NCI-H1105 (cell line): Measurements from ENCODE around the gene PTTG2.

Source experiments
- DNase-seq: peaks from one replicate; lab custom pipeline; 2025; lab: John Stamatoyannopoulos, UW

PTTG2 gene

DNA sequence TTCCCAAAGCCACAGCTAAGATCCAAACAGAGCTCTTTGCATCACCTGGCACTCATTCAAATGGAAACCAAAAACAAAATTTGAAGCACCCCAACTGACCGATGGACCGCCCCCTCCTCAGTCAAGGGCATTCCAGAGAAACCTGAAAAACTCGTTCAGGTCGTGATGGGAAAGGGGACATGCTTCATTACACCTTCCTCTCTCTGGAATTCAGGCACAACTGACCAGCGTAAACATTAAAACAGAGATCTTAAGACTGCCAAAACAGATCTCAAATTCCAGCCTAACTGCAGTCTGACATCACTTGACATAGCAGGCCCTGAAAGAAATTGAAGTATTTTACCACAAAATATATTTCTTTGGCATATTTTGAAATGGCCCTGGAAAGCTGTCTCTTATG lies 28.5 kb downstream of the PTTG2 start:
- no peak for DNase-seq

DNA sequence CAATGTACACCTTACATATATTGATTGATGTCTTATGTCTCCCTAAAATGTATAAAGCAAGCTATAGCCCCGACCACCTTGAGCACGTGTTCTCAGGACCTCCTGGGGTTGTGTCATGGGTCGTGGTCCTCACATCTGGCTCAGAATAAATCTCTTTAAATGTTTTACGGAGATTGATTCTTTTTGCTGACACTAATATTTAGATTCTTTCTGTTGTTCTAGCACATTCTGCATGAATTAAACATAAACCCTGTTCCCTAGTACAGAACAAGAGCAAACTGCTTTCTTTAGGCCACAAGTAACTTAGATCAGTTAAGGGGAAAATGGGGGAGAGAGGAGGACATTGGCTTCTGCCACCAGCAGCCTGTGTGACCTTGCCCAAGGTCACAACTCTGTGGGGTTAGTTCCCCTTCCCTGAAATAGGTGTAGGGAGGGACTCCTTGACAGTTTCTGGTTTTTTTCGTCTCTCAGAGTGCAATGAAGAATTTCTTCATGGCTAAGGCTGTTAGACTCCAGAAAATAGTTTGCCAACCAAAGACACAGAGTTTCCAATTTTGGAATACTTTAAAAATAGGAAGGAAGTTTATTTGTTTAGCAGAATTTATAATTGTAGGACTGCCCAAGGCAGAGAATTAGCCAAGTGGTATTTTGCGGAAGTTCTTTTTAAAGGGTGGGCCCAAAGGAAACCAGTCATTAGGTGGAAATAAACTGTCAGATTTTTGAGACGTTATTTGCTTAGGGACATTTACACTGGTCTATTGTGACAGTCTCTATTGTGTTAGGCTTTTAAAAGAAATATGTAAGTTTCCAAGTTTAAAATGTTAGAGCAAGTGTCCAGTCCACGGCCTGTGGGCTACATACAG lies 29.4 kb downstream of the PTTG2 start:
- no peak for DNase-seq

DNA sequence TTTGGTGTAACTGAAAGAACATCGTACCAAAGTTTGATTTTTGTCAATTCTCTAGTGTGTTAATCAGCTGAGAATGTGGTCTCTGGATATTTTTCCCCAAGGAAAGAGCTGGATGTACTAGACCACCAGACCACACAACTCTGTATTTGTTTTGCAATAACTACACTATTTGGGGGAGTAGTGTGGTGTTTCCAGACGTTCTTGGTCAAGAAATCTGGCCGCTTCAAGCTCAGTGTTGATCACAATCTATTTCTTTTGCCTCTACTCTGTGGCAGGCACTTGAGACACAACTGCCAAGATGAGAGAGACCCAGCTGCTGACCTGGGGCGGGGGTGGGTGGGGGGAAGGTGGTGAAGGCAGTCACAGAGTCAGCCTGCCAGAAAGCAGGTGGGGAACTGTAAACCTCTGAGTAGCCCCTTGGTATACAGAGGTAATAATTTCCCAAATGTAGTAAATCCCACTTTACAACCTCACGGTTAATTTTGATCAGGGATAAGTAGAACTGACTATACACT lies 30.6 kb downstream of the PTTG2 start:
- no peak for DNase-seq

DNA sequence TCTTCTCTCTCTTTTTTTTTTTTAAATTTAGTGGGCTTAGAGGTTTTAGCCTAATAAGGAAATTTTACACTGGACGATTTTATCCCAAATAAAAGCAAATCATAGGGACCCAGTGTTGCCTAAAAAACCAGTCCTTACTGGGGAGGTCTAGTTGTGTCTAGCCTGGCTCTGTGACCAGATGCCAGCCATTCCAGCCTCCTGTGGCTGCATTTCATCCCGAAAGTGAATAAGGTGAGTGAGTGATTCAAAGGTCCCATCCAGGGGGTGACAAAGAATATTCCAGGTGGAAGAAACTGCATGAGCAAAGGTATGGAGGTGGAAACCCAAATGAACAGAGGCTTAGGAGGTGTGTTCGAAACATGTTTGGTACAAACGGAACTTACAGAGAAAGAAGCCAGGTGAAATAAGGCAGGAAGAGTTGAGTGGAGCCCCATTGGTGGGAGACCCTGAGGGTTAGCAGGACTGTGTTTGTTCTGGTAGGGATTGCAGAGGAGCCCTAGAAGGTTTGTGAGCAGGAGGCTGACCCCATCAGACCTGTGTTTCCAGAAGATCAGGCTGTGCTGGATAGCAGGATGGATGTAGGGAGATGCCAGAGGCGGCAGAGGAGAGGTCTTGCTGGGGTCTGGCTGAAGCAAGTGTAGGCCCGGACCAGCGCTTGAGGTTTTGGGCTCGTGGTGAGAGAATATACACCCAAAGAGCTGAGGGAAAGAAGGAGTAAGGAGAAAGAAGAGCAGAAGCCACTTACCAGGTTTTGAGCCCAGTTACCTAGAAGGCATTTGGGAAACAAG lies 31.6 kb downstream of the PTTG2 start:
- no peak for DNase-seq

DNA sequence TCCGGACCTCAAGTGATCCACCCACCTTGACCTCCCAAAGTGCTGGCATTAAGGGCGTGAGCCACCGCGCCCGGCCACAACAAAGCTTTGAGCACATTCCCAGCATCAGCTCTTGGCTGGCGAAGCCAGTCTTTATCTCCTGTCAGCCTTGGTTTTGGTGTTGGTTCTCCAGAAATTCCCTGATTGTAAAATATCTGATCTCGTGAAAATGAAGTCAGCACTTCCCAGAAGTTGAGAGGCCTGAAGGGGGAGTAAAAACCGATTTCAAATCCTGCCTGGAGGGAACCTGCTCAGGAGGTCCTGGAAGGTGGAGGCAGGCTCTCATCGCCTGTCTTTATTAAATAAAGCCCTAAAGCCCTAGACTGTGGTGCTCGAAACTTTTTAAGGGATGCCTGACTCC lies 33.6 kb downstream of the PTTG2 start:
- DNase-seq: no peak

DNA sequence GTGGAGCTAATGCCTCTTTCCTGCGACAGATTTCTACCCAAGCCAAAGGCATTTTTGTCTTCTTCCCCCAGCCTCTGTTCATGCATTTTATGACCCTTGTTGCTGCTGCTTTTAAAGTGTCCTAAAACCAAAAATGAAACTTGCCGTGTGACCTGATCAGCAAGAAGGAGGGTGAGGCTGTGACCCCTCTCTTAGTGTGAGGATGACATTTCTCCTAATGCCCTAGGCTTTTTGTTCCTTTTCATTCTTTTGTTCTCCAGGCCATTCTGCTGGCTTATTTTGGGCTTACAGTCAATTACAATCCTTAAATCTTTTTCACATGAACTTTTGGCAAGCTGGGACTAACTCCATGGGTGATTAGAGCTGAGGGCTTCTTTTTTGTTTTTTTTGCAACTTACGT lies 34.4 kb downstream of the PTTG2 start:
- no peak for DNase-seq

DNA sequence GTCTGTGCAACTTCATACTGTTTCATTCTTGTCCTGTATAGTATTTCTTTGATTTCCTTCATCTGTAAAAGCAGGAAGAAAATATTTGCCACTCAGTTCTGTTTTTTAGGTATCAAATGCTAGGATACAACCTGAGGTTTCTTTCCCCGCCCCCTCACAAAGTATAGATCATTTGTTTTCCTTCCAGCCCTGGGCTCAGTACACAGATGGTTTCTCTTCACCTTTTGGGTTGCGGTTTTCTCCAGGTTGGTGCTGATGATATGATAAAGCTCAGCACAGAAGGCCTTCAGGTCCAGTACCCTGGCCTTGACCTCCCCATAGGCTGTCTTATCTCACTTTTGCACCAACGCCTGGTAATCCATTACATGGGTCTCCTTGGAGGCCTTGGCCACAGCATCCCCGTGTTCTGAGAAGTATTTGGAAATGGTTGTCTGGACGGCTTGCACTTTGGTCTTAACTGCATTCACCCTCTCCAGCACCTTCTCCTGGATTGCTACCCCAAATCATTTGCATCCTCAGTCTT lies 35.2 kb downstream of the PTTG2 start:
- no peak for DNase-seq

DNA sequence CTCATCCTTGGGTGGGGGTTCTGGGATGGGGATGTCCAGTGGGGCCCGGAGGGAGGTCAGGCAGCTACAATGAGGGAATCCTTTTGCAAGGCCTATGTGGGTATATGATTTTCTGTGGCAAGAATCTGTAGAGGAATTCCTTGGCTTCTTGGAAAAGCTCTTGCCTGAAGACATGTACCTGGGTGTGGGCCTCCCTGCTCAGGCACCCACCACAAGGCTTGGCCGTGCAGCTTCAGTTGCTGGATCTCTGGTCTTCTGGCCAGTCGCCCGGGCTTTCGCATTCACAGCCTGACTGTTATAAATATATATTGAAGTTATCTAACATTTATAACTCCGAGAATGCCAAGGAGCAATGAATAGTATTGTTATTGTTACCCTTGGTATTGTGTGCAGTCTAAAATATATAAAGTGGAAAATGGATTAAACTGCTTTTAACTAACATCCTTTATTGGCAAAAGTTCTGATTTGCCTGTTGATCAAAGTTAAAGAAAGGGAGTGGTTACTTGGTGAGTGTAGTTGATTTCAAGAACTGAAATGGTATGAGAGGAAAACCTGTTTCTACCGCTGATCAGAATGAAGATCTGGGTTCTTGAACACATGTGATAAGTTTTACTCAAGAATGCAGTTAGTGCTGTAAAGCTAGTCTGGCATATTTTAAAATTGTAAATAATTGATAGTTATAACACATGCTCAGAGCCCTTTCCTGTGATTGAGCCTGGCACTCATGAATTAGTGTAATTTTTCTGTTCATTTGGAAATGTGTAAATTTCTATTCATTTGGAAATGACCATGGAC lies 36.0 kb downstream of the PTTG2 start:
- DNase-seq: no peak

DNA sequence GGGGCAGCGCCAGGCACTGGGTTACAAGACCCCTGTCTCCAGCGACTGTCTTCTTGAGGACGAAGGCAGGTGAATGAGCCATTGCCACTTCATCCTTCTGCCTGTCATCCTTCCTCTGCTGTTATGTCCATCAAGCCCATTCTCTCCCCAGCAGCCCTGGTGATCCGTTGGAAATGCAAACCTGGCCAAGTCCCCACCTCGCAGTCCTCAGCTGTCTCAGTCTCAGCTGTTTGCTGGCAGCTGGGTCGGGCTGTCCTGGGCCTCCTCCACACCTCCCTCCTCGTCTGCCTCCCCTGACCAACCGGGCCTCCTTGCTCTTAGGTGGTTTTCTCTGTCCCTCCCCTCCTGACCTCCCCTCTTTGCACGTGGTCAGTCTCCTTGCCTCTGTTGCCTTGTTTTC lies 38.0 kb downstream of the PTTG2 start:
- no peak for DNase-seq

DNA sequence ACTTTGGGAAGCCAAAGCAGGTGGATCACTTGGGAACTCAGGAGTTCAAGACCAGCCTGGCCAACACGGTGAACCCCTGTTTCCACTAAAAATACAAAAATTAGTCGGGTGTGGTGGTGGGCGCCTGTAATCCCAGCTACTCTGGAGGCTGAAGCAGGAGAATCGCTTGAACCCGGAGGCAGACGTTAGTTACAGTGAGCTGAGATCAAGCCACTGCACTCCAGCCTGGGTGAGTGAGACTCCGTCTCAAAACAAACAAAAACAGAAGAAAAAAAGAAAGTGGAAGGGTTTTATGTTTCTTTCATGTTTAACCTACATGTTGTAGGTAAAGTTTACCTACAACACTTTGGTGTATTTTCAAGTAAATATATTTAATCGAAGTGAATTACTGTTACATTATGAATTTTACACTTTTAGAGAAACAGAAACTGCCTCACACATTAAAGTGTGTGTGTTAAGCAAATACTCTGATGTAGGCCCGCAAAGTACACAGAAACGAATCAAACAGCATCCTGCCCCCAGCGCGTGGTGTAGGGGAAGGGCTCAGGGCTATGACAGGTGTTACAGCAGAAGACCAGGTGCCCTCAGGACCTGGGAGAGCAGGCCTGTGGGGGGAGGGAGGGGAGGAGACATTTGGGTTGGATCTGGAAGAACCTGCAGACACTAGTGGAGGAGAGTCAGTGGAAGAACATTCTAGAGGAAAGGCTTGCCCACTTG lies 39.0 kb downstream of the PTTG2 start:
- DNase-seq: no peak

DNA sequence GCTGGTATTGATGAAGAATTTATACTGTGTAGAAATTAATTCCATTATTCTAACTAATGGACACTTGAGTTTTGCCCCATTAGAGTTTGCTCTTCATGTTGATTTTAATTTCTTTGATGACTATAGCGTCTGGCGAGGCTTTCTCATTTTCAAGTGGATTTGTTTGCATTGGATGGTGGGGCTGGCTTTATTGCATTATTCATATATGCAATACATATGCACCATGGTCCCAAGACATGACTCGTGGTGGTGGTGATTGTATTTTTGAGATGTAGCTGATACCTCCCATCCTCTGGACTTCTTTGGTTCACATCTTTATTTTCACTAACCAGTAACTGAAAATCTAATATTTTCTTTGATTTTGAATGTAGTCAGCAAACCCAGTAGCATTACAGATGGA lies 39.8 kb downstream of the PTTG2 start:
- DNase-seq: no peak

DNA sequence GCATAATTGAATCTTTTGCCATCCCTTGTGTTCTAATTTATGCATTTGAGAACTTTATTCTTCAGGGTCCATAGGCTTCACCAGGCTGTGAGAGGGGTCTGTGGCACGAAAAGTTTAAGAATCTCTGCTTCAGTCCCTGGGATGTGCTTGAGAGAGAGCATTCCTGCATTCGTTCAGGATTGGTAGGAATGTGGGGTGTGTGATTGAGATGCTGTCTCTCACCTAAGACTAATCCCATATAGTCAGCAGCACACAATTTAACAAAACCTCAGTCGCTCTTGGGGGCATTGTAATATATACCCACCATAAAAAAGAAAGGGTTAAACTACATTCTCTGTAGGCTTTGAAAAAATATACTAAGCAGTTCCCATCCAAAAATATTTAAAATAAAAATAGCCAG lies 41.7 kb downstream of the PTTG2 start:
- no peak for DNase-seq

DNA sequence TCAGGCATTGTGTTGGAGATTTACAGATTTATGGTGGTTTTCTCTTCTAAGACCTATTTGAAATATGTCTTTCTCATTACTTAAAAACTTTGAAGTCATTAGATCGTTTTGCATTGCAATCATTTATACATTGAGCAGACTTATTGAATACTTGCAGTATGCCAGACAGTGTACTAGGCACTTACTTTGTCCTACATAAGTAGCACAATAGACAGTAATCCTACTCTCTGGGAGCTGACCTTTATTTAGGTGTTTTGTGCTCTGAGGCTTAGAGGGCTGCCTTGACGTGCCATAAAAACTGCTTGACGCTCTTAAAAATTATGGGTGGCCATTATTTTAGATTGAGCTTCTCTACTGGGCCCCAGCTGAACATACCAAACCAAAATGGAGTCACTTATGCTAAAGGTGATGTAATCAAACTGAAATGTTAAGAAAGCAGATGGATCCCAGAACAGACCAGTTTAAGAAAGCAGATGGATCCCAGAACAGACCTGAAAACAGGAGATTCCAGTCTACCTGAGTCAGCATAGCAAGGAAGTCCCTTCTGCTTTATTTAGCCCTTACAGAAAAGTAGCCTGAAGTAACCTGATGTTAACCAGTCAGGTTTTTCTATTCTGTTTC lies 42.4 kb downstream of the PTTG2 start:
- no peak for DNase-seq

DNA sequence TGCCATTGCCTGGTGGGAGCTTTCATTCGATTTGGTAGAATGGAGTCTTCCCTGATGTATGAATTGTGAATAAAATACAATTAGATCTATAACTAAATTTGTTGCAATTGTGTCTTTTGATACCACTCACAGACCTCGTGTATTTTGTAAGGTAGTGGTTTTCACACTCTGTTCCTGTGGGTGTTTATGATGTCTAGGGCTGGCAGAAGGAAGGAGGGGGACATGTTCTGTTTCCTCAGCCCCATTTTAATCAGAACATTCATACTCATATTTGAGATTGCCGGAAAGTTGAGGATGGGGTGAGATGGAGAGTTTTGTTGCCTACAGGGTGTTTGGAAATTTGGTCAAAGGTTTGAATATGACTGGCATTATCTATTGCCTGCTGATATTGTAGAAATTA lies 42.9 kb downstream of the PTTG2 start:
- DNase-seq: no peak

DNA sequence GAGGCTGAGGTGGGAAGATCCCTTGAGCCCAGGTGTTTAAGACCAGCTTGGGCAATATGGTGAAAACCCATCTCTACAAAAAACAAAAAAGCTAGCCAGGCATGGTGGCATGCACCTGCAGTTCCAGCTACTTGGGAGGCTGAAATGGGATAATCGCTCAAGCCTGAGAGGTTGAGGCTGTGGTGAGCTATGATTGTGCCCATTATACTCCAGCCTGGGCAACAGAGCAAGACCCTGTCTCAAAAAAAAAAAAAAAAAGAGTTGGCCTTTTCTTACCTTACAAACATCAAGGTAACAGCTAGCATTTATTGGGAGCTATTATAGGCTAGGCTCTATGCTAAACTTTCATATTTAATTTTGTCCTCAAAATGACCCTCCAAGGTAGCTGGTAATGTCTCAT lies 43.4 kb downstream of the PTTG2 start:
- DNase-seq: no peak

DNA sequence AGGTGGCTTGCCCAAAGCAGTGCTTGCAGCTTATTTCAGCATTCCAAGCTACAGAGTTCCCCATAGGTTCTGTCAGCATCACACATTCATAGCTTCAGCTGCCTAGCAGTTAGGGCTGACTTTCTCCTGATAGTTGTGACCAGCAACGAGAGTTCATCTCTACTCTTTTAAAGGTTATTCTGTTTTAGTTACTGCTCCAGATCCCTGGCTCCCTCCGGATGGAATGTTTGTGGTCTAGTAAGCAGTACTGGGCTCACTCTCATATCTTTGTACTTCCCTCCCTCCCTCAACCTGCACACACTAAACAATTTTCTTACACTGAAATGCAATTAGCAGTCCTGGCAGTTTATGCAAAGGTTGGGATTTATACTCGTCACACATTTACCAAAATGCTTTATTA lies 43.9 kb downstream of the PTTG2 start:
- no peak for DNase-seq

DNA sequence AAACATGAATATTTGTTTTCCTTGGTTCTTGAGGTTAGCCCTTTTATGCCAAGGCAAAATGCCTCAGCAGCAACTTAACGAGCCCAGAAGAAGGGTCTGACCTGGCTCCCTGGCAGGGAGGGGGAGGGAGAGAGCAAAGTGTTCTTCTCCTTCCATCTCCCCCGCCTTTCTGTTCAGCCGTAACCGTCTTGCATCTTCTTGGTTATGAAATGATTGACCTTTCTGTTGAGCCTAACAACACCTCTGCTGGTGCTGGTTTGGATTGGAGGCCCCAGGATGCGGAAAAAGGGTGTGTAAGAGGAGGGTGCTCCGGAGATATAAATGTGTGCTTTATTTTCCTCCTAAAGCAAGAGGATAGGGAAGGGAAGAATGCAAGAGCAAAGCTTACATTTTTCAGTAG lies 44.7 kb downstream of the PTTG2 start:
- no peak for DNase-seq

DNA sequence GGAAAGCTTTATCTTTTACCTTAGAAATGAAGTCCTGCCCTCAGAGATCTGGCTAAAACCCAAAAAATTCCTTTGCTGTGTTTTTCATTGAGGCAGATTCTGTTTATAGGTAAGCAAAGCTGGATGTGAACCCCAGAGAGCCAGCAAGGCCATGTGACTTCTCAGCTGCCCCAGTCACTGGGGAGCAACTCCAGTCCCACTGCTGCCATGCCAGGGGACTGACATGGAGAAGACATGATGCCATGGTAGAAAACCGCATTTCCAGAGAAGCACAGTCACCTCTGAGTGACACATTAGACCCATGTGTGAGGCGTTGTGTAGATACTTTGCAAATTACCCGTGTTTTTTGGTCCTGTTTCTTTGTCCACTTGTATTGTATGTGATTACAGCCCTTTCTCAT lies 45.4 kb downstream of the PTTG2 start:
- DNase-seq: no peak

DNA sequence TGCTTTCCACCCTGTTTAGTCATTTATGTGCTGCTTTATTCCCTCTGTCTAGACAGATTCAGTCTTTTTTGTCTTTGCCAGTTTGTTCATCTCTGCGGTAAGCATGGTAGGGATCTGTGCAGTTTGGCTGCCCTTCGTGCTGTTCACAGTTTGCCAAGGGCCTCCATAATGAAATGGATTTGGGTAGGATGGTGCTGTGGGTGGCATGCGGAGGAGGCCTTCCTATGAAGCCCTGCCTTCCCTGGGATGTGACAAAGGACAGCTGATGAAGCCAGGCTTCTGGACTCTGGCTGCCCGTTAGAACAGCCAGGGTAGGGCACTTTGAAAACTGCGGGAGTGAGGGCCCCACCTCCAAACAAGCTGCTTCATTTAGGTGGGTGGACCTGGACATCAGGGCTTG lies 47.4 kb downstream of the PTTG2 start:
- no peak for DNase-seq

DNA sequence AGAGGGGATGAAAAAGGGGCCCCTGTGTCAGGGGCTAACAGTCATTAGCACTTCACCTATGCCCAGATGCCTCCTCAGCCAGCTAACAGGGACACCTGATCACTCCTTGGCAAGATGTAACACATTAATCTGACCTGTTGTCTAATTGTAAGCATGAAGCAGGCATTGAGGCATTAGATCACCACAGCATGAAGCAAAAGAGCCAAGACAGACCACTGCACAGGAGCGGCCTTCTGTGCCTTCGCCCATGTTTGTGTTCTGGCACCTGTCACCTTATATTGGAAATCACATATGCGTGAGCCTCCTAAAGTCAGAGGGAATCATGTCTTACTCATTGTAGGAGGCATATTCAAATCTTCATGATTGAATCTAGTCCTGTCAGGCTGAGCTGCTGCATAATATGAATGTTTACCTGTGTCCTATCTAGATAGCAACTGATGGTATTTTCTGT lies 48.4 kb downstream of the PTTG2 start:
- no peak for DNase-seq

DNA sequence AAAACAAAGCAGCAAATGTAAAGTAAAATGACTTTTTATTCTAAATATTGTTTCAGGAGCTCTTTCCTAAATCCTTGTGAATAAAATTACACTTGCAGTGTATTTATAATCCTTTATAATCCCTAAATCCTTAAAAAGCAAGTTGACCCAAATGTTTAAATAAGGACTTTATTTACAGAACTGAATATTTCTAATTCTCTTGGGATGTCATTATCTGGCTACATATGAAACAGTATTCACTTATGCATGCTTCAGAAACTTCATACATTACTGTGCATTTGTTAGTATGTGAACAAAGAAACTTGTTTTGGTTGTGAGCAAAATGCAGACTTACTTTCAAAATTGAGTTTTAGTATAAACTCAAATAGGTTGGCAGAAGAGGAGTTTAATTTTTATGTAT lies 49.2 kb downstream of the PTTG2 start:
- no peak for DNase-seq
